ENCODE results near the gene LRP6.

GRCh38 chr12:12068751-12069150, 198.1 kb downstream of the LRP6 start:
- TF ChIP-seq, protein P1, sequence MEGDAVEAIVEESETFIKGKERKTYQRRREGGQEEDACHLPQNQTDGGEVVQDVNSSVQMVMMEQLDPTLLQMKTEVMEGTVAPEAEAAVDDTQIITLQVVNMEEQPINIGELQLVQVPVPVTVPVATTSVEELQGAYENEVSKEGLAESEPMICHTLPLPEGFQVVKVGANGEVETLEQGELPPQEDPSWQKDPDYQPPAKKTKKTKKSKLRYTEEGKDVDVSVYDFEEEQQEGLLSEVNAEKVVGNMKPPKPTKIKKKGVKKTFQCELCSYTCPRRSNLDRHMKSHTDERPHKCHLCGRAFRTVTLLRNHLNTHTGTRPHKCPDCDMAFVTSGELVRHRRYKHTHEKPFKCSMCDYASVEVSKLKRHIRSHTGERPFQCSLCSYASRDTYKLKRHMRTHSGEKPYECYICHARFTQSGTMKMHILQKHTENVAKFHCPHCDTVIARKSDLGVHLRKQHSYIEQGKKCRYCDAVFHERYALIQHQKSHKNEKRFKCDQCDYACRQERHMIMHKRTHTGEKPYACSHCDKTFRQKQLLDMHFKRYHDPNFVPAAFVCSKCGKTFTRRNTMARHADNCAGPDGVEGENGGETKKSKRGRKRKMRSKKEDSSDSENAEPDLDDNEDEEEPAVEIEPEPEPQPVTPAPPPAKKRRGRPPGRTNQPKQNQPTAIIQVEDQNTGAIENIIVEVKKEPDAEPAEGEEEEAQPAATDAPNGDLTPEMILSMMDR (conservative IDR thresholded peaks at IDR 0.05; ENCODE audit: low read length) = no peak
- TF ChIP-seq EZH2phosphoT487 (IDR thresholded peaks at IDR 0.05; ENCODE audit: borderline replicate concordance) = no peak

Data from Loucy (cell line).